Activated CD4-positive, alpha-beta T cell treated with anti-CD3 and anti-CD28 coated beads, Interleukin-2, amount 50 U/mL, for 4 hours (primary cell): ENCODE results near the gene F8.
"Not testable (repeated sequence)": the region's sequence is repeated elsewhere in the genome, so short reads cannot be mapped to it uniquely, and the experiment has no call there.

Experiments
- DNase-seq, 2 experiments: peaks; one replicate each; pipeline ENCODE4 v3.0.0-alpha.2; 2020

Gene F8

GRCh38 chrX:155028877-155029291 lies 6.4 kb upstream of the F8 start:
- no peak for DNase-seq

DNA sequence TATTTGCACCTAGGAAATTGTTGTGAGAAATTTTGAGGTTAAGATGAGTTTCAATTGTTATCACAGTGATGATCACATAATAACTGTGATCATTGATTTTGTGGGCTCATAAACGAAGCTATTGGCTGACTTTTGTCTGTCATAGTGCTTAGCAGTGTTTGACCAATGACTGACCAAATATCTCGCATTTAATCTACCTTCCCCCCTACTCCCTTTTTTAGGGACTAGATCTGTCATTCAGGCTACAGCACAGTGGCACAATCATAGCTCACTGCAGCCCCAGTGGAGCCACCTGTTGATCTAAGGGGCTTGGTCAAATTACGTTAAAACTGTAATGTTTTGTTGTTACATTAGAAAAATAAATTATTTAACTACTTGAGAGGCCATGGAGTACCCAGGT lies 5.6 kb upstream of the F8 start:
- no peak for DNase-seq

DNA sequence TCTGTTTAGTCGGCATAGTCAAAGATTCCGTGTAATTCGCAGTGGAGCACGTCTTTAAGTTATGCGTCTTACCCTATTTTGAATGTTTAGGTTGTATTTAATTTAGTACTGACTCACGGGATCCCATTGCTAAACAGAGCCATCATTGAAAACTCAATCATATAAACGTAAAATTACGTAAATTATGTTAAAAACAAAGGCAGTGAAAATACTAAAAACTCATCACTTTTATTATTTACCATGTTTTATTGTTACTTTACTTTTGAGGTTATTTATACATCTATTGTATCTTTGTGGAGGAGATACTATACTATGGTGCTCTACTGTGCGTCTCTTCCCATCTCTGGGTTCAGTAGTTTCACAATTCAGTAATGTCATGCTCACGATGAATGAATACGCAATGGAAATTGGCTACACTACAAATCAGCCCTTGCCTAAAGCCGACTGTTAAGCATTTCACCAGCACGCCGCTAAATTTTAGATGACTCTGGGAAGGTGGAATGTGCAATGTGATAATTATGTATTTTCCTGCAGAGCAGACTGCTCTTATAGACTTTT lies 5.1 kb upstream of the F8 start:
- no peak for DNase-seq

- DNase-seq = peak; percentile 89 to 92
Observed at GRCh38 chrX:155026727-155027508, 4.4 kb upstream of the F8 start, which contains the start of gene FUNDC2. TSS of gene FUNDC2 (plus strand) at chrX:155026844. CDS start at chrX:155026939, 95 bp downstream.

DNA sequence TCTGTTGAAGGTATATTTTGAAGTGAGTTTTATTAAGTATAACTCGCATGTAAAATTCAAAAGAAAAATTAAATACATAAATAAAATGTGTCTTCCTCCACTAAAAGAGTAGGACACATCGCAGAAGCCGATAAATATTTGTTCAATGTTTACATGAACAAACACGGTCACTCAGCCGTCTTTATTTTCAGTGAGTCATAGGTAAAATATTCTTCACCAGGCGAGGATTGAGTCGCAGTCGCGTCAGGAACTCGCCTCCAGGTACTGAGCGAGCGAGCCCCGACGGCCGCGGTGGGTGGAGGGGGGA lies 3.9 kb upstream of the F8 start:
- no peak for DNase-seq

DNA sequence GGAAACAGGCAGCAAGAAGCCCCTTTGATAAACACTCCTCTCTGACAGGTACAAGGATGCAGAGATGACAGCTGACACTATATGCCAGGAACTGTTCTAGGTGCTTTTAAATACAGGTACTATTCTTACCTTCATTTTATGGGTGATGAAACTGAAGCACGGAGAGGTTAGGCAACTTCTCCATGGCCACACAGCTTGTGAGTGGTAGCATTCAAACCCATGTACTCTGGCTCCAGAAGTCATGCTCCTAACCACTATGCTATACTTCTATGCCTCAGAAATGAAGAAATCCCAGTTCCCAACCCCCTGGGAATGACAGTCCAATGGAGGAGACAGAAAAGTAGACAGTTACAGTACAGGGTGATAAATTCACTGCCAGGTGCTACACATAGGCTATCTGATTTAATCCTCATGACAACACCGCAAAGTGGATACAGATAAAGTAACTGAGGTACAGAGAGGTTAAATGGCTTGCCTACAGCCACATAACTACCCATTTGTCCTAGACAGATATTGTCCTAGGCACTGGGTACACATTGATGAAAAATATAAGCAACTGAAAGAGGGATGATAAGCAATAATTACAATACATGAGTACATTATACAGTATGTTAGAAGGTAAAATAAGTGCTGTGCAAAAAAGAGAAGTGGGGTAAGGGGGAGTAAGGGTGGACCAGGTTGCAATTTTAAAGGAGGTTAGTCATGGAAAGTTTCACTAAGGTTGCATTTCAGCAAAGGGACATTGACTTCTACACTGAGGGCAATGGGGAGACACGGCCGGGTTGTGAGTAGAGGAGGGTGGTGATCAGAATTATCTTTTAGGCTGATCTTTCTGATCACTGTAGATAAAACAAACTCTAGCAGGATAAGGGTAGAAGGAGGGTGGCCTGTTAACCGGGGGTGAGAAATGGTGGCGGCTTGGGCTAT lies 1.6 kb upstream of the F8 start:
- DNase-seq = no peak

GRCh38 chrX:155020591-155020990 lies 1.9 kb downstream of the F8 start:
- no peak for DNase-seq

- no peak for DNase-seq
Observed at GRCh38 chrX:155009994-155010472, 12.5 kb downstream of the F8 start.

DNA sequence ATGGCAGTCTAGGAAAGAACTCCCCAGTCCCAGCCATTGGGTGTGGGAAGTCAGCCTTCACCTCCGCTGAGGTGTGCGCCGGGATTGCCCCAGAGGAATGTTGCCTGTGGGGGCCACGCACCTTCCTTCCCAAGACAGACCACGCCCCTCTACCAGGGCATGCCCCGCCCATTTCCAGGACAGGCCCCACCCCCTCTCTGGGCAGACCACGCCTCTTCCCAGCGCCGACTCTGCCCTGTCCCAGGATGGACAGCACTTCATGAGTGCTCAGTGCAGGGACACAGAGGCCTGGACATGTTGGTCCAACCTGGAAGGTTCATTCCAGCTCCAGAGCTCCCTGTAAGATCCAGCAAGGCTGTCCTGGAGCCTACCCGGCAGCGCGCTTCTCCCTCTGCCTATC lies 13.9 kb downstream of the F8 start:
- DNase-seq = not testable (repeated sequence)

- DNase-seq = not testable (repeated sequence)
Observed at GRCh38 chrX:155006913-155007671, 15.4 kb downstream of the F8 start.

DNA sequence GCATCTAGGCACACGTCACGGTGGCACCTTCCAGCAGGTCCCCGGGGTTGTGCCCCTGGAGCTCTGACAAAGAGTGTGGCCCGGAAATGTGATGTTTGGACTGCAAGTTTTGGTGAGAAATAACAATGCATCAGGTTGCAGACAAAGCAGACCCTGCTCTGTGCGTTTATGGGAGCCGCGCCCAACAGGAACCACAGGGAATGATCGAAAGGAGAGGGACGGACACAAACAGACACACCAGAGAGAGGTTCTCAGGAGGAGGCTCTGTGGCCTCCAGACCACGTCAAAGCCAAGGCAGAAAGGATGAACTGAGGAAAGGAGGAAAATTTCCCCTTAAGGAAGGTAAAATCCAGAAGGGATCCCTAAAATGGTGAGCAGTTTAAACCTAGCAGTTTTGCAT lies 16.1 kb downstream of the F8 start:
- DNase-seq = not testable (repeated sequence)

DNA sequence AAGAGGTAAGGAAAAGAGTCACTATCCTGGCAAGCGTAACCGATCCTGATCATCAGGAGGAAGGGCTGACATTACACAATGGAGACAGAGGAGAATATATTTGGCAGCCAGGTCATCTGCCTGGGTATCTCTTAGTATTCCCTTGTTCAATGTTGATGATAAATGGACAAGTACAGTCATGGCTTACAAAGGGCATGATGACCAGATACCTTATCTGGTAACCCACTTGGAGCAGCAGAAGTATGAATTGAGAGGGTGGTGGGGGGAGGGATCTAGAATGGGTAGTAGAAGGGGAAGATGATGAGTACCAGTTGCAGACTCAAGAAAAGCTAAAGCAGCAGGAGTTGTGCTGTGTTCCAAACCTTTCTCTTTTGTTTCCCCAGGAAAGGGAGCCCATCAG lies 17.3 kb downstream of the F8 start:
- no peak for DNase-seq

DNA sequence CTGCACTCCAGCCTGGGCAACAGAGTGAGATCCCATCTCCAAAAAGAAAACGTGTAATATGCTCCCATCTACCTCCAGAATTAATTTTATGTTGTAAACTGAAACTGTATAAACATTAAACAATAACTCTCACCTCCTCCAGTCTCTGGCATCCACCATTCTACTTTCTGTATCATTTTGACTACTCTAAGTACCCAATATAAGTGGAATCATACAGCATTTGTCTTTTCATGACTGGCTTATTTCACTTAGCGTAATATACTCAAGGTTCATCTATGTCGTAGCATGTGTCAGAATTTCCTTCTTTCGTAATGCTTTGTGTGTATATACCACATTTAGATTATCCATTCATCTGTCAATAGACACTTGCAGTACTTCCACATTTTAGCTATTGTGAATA lies 20.6 kb downstream of the F8 start:
- no peak for DNase-seq

DNA sequence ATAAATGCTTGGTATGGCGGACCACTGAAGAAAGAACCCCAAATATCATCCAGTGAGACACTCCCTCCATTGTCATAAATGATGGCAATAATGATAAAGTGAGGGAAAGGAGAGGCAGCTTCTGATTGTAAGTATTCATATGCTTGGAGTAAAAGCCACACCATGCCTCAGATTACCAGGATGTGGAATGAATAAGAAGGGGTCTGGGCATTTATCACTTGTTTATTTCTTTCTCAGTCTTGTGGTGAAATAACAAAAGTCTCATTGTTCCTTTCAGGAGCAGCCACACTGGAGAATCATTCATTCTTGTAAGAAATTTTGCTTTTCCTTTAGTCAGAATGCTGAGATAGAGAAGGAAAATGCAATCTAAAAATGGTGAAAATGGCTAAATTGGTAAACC lies 21.7 kb downstream of the F8 start:
- no peak for DNase-seq

DNA sequence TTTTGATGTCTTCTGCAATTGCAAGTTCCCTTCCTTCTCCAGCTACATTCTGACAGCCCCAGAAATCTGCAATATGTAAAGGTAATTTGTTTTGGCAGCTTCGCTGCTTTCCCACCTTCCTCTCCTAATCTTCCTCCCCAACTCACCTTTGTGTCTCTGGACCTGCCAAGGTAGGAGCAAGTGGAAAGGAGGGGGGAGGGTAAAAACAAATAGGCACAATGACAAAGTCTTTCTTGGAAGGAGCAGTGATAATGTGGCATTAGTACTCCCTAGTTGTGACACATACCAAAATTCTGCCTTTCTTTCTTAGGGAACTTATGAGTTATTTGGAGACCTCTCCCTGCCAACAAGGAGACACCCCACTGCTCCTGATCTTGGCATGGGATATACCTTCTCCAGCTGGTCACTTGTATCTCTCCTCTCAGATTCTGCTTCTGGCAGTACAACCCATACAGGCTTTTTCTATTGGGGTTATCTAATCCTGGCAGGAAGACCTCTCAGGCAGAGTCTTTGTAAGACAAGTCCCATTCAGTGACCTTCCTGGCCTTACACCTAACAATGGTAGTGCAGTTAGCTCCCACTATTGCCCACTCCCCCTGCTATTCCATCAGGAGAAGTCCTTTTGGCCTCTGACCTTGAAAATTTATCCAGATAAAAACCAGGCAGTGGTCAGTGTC lies 24.2 kb downstream of the F8 start:
- no peak for DNase-seq

- no peak for DNase-seq
Observed at GRCh38 chrX:154991476-154991875, 31.0 kb downstream of the F8 start.

DNA sequence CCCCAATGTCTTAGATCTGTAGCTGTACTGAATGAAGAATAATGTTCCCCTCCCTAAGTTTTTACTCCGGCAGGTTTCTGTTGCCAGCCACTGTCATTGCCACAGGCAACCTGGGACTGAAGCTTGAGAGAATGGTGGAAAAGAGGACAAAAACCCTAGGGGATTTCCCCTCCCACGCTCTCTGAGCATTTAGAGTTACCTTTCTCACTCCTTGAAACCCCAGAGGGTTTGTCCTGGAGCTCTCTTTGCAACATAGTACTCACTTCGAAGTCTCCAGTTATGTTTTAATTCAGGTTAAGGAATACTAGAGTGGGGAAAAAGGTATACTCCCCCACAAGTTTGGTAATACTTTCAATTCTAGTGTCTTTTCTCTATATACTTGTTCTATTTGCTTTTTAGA lies 31.5 kb downstream of the F8 start:
- DNase-seq = peak in 1 of 2 experiments; percentile 3

- no peak for DNase-seq
Observed at GRCh38 chrX:154990496-154990895, 32.0 kb downstream of the F8 start.

DNA sequence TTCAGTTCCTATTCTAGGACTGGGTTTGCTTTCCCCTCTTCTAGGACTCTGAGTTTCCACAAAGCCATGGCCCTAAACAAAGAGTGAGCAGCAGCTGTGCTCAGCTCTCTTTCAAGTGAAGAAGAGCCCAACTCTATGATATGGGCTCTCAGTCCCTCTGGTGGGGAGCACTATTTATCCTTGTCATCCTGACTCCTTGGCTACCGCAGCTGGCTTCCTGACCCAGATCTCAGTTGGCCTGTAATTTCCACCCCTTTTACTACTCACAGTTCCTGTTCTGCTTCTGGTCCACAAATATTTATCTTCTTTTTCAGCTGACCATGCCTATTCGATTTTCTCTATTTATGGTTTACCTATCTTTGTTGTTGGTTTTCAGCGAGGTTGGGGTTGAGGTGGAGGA lies 33.8 kb downstream of the F8 start:
- DNase-seq = no peak

- no peak for DNase-seq
Observed at GRCh38 chrX:154987940-154988339, 34.6 kb downstream of the F8 start.

DNA sequence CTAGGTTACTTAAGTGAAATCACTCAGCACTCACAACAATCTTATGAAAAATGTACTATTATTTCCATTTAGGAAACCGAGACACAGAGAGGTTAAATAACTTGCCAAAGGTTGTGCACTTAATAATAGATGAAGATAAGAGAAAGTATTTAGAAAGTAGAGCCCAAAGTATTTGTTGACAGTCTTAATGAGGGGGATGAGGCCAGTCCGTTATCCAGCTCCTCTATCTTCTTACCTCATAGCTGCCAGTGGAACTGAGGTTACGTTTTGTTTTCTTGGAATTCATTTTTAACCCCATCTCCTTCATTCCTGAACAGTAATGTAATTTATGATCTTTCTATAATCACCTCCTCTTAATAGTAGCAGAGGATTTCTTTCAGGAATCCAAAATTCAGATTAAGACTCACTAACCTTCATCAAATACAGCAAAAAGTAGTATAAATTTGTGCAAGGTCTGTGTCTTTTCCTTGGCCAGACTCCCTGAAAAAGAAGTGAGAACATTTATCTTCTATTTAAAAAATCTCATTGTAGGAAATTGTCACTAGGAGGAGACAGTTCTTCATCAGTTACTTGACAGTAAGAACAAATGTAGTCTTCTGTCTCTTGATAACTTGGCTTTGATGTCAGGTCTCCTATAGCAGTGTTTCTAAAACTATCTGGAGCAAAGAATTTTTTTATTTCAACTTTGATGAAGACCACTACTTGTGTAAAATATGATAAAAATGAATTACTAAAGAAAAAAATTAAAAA lies 35.5 kb downstream of the F8 start:
- no peak for DNase-seq

- DNase-seq = no peak
Observed at GRCh38 chrX:154981116-154981411, 41.5 kb downstream of the F8 start.
